Subcutaneous abdominal adipose tissue (tissue), 5 donors: Measurements from ENCODE around the gene CSTB.

Experiments used
- H3K27ac ChIP-seq: one replicate; pipeline ENCODE4 v1.7.0; 2013; ENCODE audit warnings: low read depth, mild to moderate bottlenecking, inconsistent platforms, low read length, moderate library complexity
- H3K27me3 ChIP-seq, 5 donors: one replicate each; pipeline ENCODE4 v1.7.0; 2013; ENCODE audit warnings: low read length in 5 of 5, inconsistent platforms in 1 of 5; ENCODE audit not compliant: control insufficient read depth in 5 of 5, insufficient read depth in 4 of 5
- H3K36me3 ChIP-seq, 5 donors: one replicate each; pipeline ENCODE4 v1.7.0; 2013; ENCODE audit warnings: low read length in 5 of 5; ENCODE audit not compliant: control insufficient read depth in 5 of 5, insufficient read depth in 5 of 5
- H3K4me1 ChIP-seq, 5 donors: one replicate each; pipeline ENCODE4 v1.7.0; 2013; ENCODE audit warnings: low read length in 5 of 5, mild to moderate bottlenecking in 3 of 5, moderate library complexity in 1 of 5; ENCODE audit not compliant: control insufficient read depth in 5 of 5, insufficient read depth in 5 of 5
- H3K4me3 ChIP-seq, 5 donors: one replicate each; pipeline ENCODE4 v1.7.0; 2013; ENCODE audit warnings: low read length in 5 of 5, low read depth in 1 of 5
- H3K9ac ChIP-seq, 5 donors: one replicate each; pipeline ENCODE4 v1.7.0; 2013; ENCODE audit warnings: low read length in 5 of 5, mild to moderate bottlenecking in 4 of 5, moderate library complexity in 3 of 5
- H3K9me3 ChIP-seq, 5 donors: one replicate each; pipeline ENCODE4 v1.7.0; 2013; ENCODE audit warnings: low read length in 5 of 5; ENCODE audit not compliant: control insufficient read depth in 5 of 5
- donor health status: healthy.
- donor health status: healthy.
- donor health status: healthy.
- donor health status: healthy.
- donor health status: healthy.

Gene CSTB

GRCh38 chr21:43763901-43764523 lies 12.1 kb downstream of the CSTB start:
- Histone ChIP-seq H3K36me3 (peaks cover 0 to 48% (median 37%) of the 10 kb centered on the region in 5 donors), H3K27ac (peak overlapping the region; percentile 65), H3K4me3 (no peak overlapping the region)

GRCh38 chr21:43762303-43763128 lies 13.6 kb downstream of the CSTB start:
- Histone ChIP-seq H3K9ac (no peak overlapping the region), H3K36me3 (peaks cover 0 to 61% (median 42%) of the 10 kb centered on the region in 5 donors), H3K27ac (no peak overlapping the region), H3K27me3 (no peaks in the 10 kb centered on the region), H3K4me1 (peaks cover 2 to 33% (median 18%) of the 10 kb centered on the region in 5 donors), H3K9me3 (no peaks in the 10 kb centered on the region), H3K4me3 (no peak overlapping the region)

More at GRCh38 chr21:43763901-43764523, 12.1 kb downstream of the CSTB start:
- Histone ChIP-seq H3K9me3 (no peaks in the 10 kb centered on the region), H3K9ac (no peak overlapping the region), H3K4me1 (peaks cover 2 to 34% (median 21%) of the 10 kb centered on the region in 5 donors), H3K27me3 (no peaks in the 10 kb centered on the region)

- no peak overlapping the region for H3K4me3 ChIP-seq
- H3K9ac ChIP-seq = no peak overlapping the region
- peaks cover 0 to 66% (median 45%) of the 10 kb centered on the region in 5 donors for H3K36me3 ChIP-seq
- H3K9me3 ChIP-seq = no peaks in the 10 kb centered on the region
- no peaks in the 10 kb centered on the region for H3K27me3 ChIP-seq
- H3K4me1 ChIP-seq = peaks cover 0 to 35% (median 24%) of the 10 kb centered on the region in 5 donors
- no peak overlapping the region for H3K27ac ChIP-seq
These were observed 14.2 kb downstream of the CSTB start for GRCh38 chr21:43761886-43762285.

GRCh38 chr21:43760391-43760958 lies 15.6 kb downstream of the CSTB start:
- Histone ChIP-seq H3K4me1 (peaks cover 2 to 43% (median 31%) of the 10 kb centered on the region in 5 donors), H3K36me3 (peaks cover 0 to 80% (median 59%) of the 10 kb centered on the region in 5 donors), H3K9me3 (no peaks in the 10 kb centered on the region), H3K27ac (no peak overlapping the region), H3K4me3 (no peak overlapping the region), H3K9ac (no peak overlapping the region), H3K27me3 (no peaks in the 10 kb centered on the region)

- no peaks in the 10 kb centered on the region for H3K9me3 ChIP-seq
- H3K27me3 ChIP-seq = no peaks in the 10 kb centered on the region
- no peak overlapping the region for H3K9ac ChIP-seq
- no peak overlapping the region for H3K4me3 ChIP-seq
- peaks cover 2 to 44% (median 32%) of the 10 kb centered on the region in 5 donors for H3K4me1 ChIP-seq
- peak overlapping the region; percentile 84 for H3K27ac ChIP-seq
- H3K36me3 ChIP-seq = peaks cover 0 to 88% (median 66%) of the 10 kb centered on the region in 5 donors
These were observed 16.5 kb downstream of the CSTB start for GRCh38 chr21:43759651-43760050.

- H3K36me3 ChIP-seq = peaks cover 0 to 94% (median 72%) of the 10 kb centered on the region in 5 donors
- H3K27ac ChIP-seq = peak overlapping the region; percentile 84
- H3K27me3 ChIP-seq = no peaks in the 10 kb centered on the region
- H3K9me3 ChIP-seq = no peaks in the 10 kb centered on the region
- peaks cover 2 to 39% (median 26%) of the 10 kb centered on the region in 5 donors for H3K4me1 ChIP-seq
- no peak overlapping the region for H3K4me3 ChIP-seq
- peak overlapping the region in 2 of 5 donors; percentile 38 to 43 for H3K9ac ChIP-seq
These were observed 17.3 kb downstream of the CSTB start for GRCh38 chr21:43758811-43759210.

GRCh38 chr21:43758111-43758641 lies 17.9 kb downstream of the CSTB start:
- H3K27ac ChIP-seq = peak overlapping the region; percentile 84
- no peaks in the 10 kb centered on the region for H3K9me3 ChIP-seq
- H3K4me3 ChIP-seq = peak overlapping the region in 2 of 5 donors; percentile 7 to 18
- H3K27me3 ChIP-seq = no peaks in the 10 kb centered on the region
- H3K36me3 ChIP-seq = peaks cover 0 to 96% (median 76%) of the 10 kb centered on the region in 5 donors
- peak overlapping the region in 3 of 5 donors; percentile 2 to 43 (median 38) for H3K9ac ChIP-seq
- H3K4me1 ChIP-seq = peaks cover 2 to 39% (median 26%) of the 10 kb centered on the region in 5 donors

- peak overlapping the region; percentile 84 for H3K27ac ChIP-seq
- H3K9ac ChIP-seq = peak overlapping the region in 1 of 5 donors; percentile 27
- no peak overlapping the region for H3K4me3 ChIP-seq
- no peaks in the 10 kb centered on the region for H3K27me3 ChIP-seq
- peaks cover 0 to 96% (median 77%) of the 10 kb centered on the region in 5 donors for H3K36me3 ChIP-seq
- no peaks in the 10 kb centered on the region for H3K9me3 ChIP-seq
- H3K4me1 ChIP-seq = peaks cover 2 to 39% (median 26%) of the 10 kb centered on the region in 5 donors
These were observed 18.5 kb downstream of the CSTB start for GRCh38 chr21:43757601-43758000.

- Histone ChIP-seq H3K4me3 (no peak overlapping the region), H3K27ac (peak overlapping the region; percentile 84), H3K4me1 (peaks cover 2 to 46% (median 29%) of the 10 kb centered on the region in 5 donors), H3K9me3 (no peaks in the 10 kb centered on the region), H3K36me3 (peaks cover 0 to 96% (median 75%) of the 10 kb centered on the region in 5 donors), H3K9ac (no peak overlapping the region), H3K27me3 (no peaks in the 10 kb centered on the region)
These were observed 20.1 kb downstream of the CSTB start for GRCh38 chr21:43755820-43756594.
